ENCODE results near the gene DEPP1.

- TF ChIP-seq CTCF (IDR thresholded peaks at IDR 0.05) (no peak), POLR2A (IDR thresholded peaks at IDR 0.05) (no peak)
Measured at GRCh38 chr10:44978213-44978569, 418 bp downstream of the DEPP1 start.
